ENCODE measurements around the gene KRT4. TPM values are rescaled to one million over a fixed set of nuclear protein-coding genes. Genes with fewer than 3 reads are reported as not detected.

Gene KRT4
- total RNA-seq, 1 experiment from 2014 or later: not detected

DNA sequence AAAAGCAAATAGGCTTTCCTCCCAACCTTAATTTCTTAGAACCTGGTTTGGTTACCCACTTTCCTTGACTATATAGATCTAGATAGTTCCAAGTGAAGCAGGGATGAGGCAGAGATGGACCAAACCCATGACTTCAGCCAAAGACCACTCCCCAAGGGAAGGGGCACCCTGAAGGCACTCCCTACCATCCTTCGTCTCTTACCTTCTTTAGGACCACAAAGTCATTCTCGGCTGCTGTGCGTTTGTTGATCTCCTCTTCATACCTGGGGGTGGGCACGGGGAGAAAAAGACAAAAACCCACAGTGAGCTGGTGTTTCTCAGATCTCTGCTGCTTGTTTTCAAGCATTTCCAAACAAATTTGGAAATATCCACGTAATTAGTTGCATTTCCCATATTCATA lies 3.4 kb downstream of the KRT4 start:
- DNase-seq: no peak
- H3K27me3 ChIP-seq (ENCODE audit: control insufficient read depth, insufficient read depth, low read length): 0 out of 2 replicates have a peak, but pooled peaks cover 1% of the 10 kb centered on the region
- no peaks in the 10 kb centered on the region for H3K36me3 ChIP-seq (replicated peaks; ENCODE audit: control insufficient read depth, insufficient read depth, low read length)
- no peak overlapping the region for H3K4me3 ChIP-seq (ENCODE audit: insufficient read depth, low read depth, low read length)

DNA sequence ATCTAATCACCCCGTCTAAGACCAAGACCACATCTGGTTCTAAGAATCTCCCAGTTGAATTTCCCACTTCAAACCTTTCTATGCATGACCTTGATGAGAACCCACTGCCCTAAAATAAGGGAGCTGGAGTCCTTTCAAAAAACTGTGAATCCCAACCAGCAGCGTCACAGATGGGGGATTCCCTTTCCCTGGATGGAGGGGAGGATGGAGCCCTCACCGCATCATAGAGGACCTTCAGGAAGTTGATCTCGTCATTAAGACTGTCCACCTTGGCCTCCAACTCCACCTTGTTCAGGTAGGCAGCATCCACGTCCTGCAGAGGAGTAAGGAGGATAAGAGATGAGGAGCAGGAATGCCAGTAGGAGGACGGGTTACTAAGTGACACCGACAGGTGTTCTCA lies 4.8 kb downstream of the KRT4 start:
- Histone ChIP-seq H3K36me3 (replicated peaks; ENCODE audit: control insufficient read depth, insufficient read depth, low read length) (no peaks in the 10 kb centered on the region), H3K27me3 (ENCODE audit: control insufficient read depth, insufficient read depth, low read length) (0 out of 2 replicates have a peak, but pooled peaks cover 1% of the 10 kb centered on the region), H3K4me3 (ENCODE audit: insufficient read depth, low read depth, low read length) (no peak overlapping the region)
- DNase-seq: no peak

DNA sequence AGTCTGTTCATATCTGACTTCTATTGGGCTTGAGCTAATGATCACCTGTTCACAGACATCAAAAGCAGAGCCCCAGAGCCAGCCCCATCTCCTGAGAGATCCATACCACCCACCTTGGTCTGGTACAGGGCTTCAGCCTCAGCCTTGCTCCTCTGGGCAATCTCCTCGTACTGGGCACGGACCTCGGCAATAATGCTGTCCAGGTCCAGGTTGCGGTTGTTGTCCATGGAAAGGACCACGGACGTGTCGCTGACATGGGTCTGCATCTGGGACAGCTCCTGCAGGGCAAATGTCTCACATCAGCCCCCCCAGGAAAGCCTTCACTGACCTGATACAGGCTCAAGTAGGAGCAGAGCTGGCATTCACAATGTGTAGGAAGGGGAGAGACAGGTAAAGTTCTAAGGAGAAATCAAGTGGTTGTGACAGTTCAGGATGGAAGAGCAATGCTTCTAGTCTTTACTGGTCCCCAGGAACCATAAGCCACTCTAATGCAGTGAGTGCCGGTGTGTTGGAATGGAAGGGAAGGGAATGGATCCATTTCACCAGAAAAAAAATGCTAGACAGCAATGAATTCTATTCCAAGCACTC lies 5.2 kb downstream of the KRT4 start:
- Histone ChIP-seq H3K4me3 (ENCODE audit: insufficient read depth, low read depth, low read length) (no peak overlapping the region), H3K27me3 (ENCODE audit: control insufficient read depth, insufficient read depth, low read length) (0 out of 2 replicates have a peak, but pooled peaks cover 1% of the 10 kb centered on the region), H3K36me3 (replicated peaks; ENCODE audit: control insufficient read depth, insufficient read depth, low read length) (no peaks in the 10 kb centered on the region)
- no peak for DNase-seq

DNA sequence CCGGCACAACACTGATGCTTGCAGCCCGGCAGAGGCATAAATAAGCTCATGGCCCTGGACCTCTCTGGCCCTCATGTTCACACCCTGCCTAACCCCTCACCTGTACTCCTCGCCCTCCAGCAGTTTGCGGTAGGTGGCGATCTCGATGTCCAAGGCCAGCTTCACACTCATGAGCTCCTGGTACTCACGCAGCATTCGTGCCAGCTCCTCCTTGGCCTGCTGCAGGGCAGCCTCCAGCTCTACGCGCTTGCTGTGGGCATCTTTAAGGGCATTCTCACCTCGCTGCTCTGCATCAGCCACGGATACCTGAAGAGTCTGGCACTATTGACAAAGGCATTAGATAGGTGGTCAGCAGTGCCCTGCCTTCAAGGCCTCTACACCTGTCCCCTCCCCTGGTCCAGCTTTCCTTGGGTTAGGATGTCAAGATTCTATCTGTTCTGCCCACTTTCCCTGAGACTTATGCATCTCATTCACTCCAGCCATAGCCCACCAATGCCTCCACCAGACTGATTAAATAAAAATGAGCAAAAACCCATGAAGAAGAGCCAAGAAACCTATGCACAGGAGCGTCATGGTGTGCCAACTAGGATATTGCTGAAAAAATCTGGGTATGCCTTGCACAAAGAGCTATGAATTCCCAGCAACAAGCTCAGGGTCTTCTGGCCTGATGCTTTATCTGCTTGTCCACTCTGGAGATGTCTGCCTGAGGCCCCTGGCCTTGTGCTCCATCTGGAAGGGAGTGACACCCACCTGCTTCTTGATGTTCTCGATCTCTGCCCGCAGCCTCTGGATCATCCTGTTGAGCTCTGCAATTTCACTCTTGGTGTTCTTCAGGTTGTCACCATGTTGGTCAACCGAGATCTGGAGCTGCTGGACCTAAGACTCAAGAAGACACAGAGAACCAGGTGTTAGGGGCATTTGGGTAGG lies 6.1 kb downstream of the KRT4 start:
- H3K36me3 ChIP-seq (replicated peaks; ENCODE audit: control insufficient read depth, insufficient read depth, low read length): no peaks in the 10 kb centered on the region
- no peak overlapping the region for H3K4me3 ChIP-seq (ENCODE audit: insufficient read depth, low read depth, low read length)
- H3K27me3 ChIP-seq (ENCODE audit: control insufficient read depth, insufficient read depth, low read length): 0 out of 2 replicates have a peak, but pooled peaks cover 1% of the 10 kb centered on the region
- no peak for DNase-seq

DNA sequence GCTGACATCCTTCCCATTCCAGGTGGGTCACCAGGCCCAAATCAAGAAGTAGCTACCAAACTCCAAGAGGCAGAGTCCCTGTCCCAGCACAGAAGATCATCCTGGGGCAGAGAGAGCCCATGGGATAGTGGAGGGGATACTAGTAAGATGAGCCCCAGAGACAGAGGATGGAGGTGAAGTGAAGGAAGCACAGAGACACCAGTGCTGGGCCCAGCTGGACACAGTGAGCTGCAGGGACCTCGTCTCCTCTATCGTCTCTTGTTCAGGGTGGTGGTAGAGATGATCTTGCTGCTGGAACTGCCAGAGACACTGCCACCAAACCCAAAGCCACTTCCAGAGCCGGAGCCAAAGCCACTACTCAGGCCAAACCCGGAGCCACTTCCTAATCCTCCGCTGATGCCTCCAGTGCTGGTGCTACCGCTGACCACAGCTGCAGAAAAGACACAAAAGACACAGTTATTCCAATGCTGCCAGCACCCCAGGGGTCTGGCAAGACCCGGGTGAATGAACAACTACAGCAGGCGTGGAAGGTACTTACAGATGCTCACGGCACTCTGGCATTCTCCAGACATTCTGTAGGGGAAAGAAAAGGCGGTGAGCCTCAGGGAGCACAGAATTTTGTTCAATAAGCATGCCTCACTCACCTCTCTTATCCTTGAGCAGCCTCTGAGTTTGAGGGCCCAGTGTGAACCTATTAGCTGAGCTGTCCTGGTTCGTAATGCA lies 6.9 kb downstream of the KRT4 start:
- no peak for DNase-seq
- Histone ChIP-seq H3K4me3 (ENCODE audit: insufficient read depth, low read depth, low read length) (no peak overlapping the region), H3K36me3 (replicated peaks; ENCODE audit: control insufficient read depth, insufficient read depth, low read length) (no peaks in the 10 kb centered on the region), H3K27me3 (ENCODE audit: control insufficient read depth, insufficient read depth, low read length) (0 out of 2 replicates have a peak, but pooled peaks cover 1% of the 10 kb centered on the region)

DNA sequence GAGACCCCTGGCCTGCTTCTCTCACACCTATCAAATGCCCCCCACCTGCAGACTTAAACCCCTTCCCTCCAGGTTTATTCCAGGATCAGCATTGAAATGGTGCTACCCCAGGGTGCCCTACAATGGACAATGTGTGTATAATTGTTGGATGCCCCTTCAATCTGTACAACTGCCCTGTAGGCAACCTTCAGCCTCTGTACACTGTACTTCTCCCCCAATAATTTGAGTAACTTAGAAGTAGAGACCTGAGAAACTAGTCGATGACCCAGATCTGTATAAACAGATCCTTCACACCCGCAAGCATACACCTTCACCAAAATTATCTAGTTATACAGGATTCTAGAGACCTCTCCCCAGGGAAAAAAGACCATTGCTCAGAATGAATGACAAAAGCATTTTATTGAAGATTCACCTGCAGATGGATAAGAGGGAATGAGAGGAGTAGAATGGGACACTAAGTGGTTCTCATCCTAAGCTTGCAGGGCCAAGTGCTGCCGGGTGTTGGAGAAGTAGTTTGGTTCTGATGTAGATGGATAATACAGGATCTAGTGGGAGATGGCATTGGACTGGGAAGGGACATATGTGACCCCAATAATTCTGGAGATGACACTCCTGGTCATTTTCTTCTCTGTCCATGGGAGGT lies 7.6 kb downstream of the KRT4 start:
- Histone ChIP-seq H3K4me3 (ENCODE audit: insufficient read depth, low read depth, low read length) (no peak overlapping the region), H3K36me3 (replicated peaks; ENCODE audit: control insufficient read depth, insufficient read depth, low read length) (no peaks in the 10 kb centered on the region), H3K27me3 (ENCODE audit: control insufficient read depth, insufficient read depth, low read length) (0 out of 2 replicates have a peak, but pooled peaks cover 1% of the 10 kb centered on the region)
- no peak for DNase-seq

DNA sequence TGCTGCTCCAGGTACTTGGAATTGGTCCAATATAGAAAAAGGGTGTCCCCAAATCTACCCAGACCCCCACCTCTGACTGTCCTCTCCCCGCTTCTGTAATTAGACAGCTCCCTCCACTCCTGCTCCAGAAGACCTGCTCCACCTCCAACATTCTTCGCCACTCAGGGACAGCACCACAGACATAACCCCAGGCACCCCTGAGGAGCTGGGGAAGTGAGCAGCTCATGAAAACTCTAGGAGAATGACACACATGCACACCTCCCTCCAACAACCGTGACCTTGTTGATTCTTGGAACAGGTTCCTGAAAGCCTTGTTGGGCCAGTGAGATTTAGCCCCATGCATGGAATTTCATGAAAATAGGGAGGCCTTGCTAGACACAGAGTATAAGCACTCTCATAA lies 8.2 kb downstream of the KRT4 start:
- Histone ChIP-seq H3K4me3 (ENCODE audit: insufficient read depth, low read depth, low read length) (no peak overlapping the region), H3K27me3 (ENCODE audit: control insufficient read depth, insufficient read depth, low read length) (0 out of 2 replicates have a peak, but pooled peaks cover 1% of the 10 kb centered on the region), H3K36me3 (replicated peaks; ENCODE audit: control insufficient read depth, insufficient read depth, low read length) (no peaks in the 10 kb centered on the region)
- DNase-seq: no peak

DNA sequence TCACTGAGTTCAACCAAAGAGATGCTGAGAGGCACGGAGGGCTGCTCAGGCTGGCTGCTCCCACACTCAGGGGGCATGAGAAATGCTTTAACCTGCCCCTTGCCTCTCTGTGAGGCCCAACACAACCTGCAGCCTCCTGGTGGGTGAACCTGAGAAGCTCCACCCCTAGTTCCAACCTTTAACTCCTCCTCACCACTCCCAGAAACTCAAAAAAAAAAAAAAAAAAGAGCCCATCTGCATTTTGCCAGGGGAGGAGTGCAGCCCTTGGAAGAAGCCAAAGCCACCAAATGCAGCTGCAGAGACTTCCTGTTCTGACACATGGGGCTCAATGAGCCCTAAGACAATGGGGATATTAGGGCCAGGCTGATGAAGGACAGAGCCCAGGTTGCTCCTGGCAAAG lies 8.9 kb downstream of the KRT4 start:
- no peak overlapping the region for H3K4me3 ChIP-seq (ENCODE audit: insufficient read depth, low read depth, low read length)
- 0 out of 2 replicates have a peak, but pooled peaks cover 1% of the 10 kb centered on the region for H3K27me3 ChIP-seq (ENCODE audit: control insufficient read depth, insufficient read depth, low read length)
- no peaks in the 10 kb centered on the region for H3K36me3 ChIP-seq (replicated peaks; ENCODE audit: control insufficient read depth, insufficient read depth, low read length)
- DNase-seq: peak; percentile 81

DNA sequence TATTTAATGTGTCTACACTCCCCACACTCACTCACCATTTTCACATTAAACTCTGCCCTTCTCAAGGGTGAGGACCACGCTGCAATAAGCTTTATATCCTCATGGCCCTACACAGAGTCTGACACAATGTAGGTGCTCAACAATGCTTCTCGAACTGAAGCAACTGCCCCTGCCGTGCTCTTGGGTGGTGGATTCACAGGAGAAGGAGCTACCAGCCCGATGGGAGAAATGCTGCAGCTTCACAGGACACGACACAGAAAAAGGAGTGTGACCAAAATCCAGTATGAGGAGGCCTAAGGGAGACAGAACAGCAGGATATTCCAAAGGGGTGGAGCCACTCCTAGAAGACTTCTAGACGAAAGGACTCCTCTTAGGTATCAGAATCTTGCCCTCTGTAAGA lies 11.5 kb downstream of the KRT4 start:
- DNase-seq: no peak
- Histone ChIP-seq H3K27me3 (ENCODE audit: control insufficient read depth, insufficient read depth, low read length) (0 out of 2 replicates have a peak, but pooled peaks cover 1% of the 10 kb centered on the region), H3K36me3 (replicated peaks; ENCODE audit: control insufficient read depth, insufficient read depth, low read length) (no peaks in the 10 kb centered on the region), H3K4me3 (ENCODE audit: insufficient read depth, low read depth, low read length) (no peak overlapping the region)

DNA sequence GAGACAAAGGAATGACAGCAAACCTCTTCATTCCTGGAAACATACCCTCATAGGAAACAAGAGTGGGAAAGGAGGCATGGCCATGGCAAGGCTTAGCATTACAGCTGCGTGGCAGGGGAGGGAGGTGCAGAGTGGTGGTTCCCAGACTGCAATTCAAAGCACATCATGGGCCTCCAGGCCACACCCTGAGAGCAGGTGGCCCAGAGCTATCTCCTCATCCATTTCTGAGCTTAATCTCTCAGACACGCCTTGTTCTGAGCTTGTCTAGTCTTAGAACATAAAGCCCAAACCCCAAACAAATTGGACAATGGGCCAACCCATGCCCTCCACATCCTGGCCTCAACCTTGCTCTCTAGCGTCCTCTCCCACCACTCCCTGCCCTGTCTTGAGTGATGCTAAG lies 12.1 kb downstream of the KRT4 start:
- H3K4me3 ChIP-seq (ENCODE audit: insufficient read depth, low read depth, low read length): no peak overlapping the region
- DNase-seq: no peak

DNA sequence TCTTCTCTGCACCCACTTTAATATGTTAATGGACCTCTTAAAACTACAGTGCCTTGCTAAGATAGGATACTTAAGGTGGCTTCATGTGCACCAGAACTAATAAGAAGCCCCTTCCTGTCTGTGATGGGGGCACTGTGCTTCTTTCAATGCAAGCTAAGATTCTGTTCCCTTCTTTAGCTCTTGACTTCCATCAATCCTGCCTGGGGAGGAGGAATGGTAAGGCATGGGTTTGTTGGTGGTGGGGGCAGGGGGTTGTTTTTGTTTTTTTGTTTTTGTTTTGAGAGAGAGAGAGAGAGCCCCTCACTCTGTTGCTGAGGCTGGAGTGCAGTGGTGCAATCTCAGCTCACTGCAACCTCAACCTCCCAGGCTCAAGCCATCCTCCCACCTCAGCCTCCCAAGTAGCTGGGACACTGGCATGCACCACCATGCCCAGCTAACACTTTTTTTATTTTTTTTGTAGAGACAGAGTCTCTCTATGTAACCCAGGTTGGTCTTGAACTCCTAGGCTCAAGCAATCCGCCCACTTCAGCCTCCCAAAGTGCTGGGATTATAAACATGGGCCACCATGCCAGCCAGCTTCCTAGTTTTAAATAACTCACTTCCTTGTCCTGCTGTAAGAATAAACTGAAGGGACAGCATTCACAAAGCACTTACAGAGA lies 13.5 kb downstream of the KRT4 start:
- Histone ChIP-seq H3K4me3 (ENCODE audit: insufficient read depth, low read depth, low read length) (no peak overlapping the region), H3K36me3 (replicated peaks; ENCODE audit: control insufficient read depth, insufficient read depth, low read length) (no peaks in the 10 kb centered on the region), H3K27me3 (ENCODE audit: control insufficient read depth, insufficient read depth, low read length) (no peaks in the 10 kb centered on the region)
- DNase-seq: no peak

More for the DNA sequence above, 12.1 kb downstream of the KRT4 start:
- Histone ChIP-seq H3K36me3 (replicated peaks; ENCODE audit: control insufficient read depth, insufficient read depth, low read length) (no peaks in the 10 kb centered on the region), H3K27me3 (ENCODE audit: control insufficient read depth, insufficient read depth, low read length) (no peaks in the 10 kb centered on the region)

DNA sequence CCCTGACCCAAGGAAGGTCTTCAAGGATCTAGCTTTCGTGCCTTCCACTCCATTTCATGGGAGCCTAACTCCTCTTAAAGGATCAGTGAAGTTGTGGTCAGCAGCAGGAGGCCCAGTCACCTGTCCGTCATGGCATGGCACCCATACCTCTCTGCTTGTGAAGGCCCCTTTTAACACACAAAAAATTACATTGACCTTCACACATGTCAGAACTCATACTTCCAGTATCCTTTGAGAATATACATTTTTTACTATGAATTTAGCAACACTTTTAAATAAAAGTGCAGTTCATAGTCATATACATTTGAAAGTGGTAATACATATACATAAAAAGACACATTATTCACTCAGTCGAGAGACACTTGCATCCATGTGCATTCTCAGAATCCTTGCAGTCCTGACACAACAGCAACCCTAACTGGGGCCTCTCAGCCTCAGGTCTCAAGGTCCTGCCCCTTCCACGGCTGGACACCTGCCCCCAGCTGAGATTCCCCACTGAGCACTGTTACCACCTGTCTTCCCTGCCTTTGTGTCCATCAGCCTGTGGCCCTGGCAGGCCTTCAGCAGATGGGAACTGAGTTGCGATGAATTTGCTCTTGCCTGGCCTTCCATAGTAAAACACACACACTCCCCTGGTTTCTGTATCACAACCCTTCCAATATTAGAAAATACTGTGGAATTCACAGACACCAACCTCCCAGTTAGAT lies 14.3 kb downstream of the KRT4 start:
- Histone ChIP-seq H3K4me3 (ENCODE audit: insufficient read depth, low read depth, low read length) (no peak overlapping the region), H3K27me3 (ENCODE audit: control insufficient read depth, insufficient read depth, low read length) (no peaks in the 10 kb centered on the region), H3K36me3 (replicated peaks; ENCODE audit: control insufficient read depth, insufficient read depth, low read length) (no peaks in the 10 kb centered on the region)
- DNase-seq: no peak

DNA sequence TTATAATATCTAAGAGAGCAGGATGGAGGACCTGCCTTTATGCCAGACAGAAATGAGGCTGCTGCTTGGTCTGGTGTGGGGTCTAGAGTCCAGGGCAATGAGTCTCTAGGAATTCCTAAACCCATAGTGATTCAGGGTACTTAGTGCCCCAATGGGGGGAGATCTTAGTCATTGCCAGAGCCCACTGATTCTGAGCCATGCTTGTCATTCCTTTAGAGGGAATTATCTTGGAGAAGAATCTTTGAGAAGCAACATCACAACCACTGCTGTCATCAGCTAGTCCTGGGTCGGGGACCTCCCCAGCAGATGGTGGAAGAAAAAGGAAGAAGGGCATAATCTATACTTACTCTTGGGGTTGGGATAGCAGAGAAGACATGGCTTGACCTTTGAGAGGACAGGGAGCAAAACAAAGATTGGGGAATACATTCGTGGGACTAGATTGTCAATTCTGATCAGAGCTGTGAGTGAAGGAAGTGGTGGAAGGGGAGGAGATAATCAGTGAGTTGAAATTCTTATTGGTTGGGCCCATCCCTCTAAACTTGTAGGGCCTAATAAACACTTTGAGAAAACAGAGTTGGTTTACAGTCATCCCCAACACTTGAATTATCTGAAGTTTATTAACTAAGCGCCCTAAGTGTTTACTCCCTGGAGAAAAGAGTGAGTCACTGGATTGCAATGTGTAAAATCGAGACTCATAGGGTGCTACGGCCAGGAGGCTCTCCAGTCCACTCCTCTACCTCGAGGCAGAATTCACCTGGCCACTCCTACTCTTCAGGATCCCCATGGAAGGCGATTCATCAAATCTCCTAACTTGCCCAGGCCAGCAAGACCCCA lies 15.0 kb downstream of the KRT4 start:
- H3K36me3 ChIP-seq (replicated peaks; ENCODE audit: control insufficient read depth, insufficient read depth, low read length): no peaks in the 10 kb centered on the region
- DNase-seq: no peak
- H3K27me3 ChIP-seq (ENCODE audit: control insufficient read depth, insufficient read depth, low read length): no peaks in the 10 kb centered on the region
- H3K4me3 ChIP-seq (ENCODE audit: insufficient read depth, low read depth, low read length): no peak overlapping the region
